Ishikawa (cell line): ENCODE measurements around the gene SOX6.

ENCODE experiments used
- FOXM1 ChIP-seq: IDR thresholded peaks from 2 replicates; pipeline ENCODE4 v1.6.1; 2012; ENCODE audit warnings: low read depth, borderline replicate concordance
- RAD21 ChIP-seq: IDR thresholded peaks from 2 replicates; pipeline ENCODE4 v1.6.1; 2012; ENCODE audit warnings: low read depth
- TAF1 ChIP-seq: IDR thresholded peaks from 2 replicates; pipeline ENCODE4 v1.6.1; 2012; ENCODE audit warnings: low read depth, mild to moderate bottlenecking
- YY1 ChIP-seq: IDR thresholded peaks from 2 replicates; pipeline ENCODE4 v1.6.1; 2012; ENCODE audit warnings: low read depth
- TF ChIP-seq, protein P1 (sequence below): IDR thresholded peaks from 2 replicates; pipeline ENCODE4 v1.6.1; 2012

DNA sequence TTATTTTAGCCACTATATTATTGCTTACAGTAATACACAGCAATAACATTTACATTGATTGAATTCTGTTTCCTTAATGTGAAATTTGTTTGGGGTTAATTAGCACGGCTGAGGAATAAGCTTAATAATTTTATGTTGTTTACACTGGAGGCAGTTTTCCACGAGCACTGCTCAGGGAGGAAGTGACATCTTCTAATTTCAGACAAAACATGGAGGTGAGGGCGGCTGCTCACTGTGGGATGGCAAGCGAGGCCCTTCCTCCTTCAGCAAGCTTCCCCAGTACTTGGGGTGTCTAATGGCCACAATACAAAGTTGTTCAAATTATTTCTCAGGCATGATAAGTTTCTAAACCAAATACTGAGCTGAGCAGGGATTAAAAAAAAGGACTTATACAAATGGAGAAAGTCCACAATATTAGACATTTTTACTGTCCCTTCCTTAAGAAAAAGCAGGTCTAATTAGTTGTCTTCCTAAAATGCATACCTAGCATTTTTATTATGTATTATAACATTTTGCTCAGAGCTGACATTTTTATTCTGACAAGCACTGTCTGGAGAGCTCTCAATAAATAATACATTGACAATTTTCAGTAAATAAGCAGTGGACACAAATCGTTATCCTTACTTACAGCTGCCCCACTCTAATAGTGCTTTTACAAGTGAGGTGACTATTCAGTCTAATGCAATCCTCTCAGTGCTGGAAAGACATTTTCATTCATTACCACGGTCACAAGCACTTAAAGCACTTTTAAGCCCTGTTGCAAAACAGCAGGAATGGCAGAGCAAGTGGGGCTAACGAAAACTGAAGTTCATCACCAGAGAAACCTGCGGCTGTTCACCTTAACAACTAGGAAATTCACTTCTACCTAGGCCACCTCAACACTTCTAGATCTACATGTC is 56.2 kb downstream of the SOX6 start:
- no peak for TF ChIP-seq YY1
- no peak for TF ChIP-seq RAD21
- TF ChIP-seq FOXM1: no peak
- TF ChIP-seq, protein P1, sequence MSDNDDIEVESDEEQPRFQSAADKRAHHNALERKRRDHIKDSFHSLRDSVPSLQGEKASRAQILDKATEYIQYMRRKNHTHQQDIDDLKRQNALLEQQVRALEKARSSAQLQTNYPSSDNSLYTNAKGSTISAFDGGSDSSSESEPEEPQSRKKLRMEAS: no peak
- TF ChIP-seq TAF1: no peak
